ENCODE data around the gene PRADC1.
"Not testable (repeated sequence)": the region's sequence is repeated elsewhere in the genome, so short reads cannot be mapped to it uniquely, and the experiment has no call there.

Gene PRADC1

DNA sequence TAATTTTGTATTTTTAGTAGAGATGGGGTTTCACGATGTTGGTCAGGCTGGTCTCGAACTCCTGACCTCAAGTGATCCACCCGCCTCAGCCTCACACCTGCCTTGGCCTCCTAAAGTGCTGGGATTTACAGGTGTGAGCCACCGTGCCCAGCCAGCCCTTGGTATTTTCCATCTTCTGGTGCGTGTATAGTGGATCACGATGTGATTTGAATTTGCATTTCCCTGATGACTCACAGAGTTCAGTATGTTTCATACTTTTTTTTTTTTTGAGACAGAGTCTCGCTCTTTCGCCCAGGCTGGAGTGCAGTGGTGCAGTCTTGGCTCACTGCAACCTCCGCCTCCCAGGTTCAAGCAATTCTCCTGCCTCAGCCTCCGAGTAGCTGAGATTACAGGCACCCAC lies 32.8 kb downstream of the PRADC1 start:
- not testable (repeated sequence) for DNase-seq

GRCh38 chr2:73197579-73197978 lies 35.5 kb downstream of the PRADC1 start:
- DNase-seq: no peak

GRCh38 chr2:73187549-73187948 lies 45.5 kb downstream of the PRADC1 start:
- DNase-seq: no peak

DNA sequence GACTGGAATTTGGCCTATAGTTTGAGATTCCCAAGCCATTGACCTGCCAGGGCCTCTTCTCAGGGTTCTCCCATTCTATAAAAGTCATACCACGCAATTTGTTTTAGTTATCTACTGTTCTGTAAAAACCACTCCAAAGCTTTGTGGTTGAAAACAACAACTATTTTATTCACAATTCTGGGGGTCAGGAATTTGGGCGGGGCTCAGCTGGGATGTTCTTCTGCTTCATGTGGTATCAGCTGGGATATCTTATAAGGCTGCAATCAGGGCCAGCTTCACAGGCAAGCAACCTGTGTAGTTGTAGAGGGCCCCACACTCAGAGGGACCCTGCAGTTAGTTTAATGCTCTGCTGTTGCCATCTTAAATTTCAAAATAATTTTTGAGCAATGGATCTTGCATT lies 47.1 kb downstream of the PRADC1 start:
- DNase-seq: no peak
